Measurements from ENCODE around the gene LMTK3. TPM values are rescaled to one million over a fixed set of nuclear protein-coding genes. Genes with fewer than 3 reads are reported as not detected.

LMTK3 gene
- total RNA-seq, 1 experiment from 2014 or later: 10.6 TPM

DNA sequence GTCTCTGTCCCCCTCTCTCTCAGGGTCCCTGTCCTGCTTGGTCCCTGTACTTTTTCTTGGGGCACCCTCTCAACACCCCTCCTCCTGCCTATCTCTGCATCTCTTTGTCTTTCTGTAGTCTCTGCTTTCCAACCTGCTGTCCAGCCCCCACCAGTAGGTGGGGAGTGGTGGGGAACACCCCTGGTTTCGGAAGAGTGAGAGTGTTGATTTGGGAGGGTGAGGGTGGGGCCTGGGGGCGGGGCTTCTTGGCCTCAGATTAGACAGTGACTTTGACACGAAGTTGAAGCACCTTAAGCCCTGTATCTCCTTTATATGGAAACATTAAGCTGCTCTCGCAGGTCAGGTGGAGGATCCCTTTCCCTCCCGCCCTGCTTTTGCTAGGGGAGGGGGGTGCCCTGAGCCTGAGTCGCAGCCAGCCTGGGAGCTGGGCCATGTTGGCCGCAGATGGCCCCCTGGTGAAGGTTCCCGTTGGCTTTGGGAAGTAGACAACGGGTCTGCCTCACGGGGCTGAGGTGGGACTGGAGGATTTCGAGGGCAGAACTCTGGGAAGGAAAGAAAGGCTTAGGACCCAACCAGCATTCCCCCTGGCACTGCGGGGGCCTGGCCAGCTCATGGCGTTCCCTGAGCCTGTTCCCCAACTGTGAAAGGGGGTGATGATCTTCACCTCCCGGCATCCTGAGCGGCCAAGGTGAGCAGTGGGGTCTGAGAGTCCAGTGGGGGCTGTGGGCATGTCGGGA lies 56.3 kb downstream of the LMTK3 start, which contains the start of gene KCNJ14:
Gene KCNJ14 (plus strand): TSS at position 404 of the 737 bp plus-strand sequence. CDS start 6,151 bp downstream, outside the sequence.
- in situ Hi-C loops (cut with HindIII; ENCODE audit: low pct_unique_long_range_greater_than_20kb, low sequenced_read_pairs) (no loop called here), intact Hi-C loops (cut with micrococcal nuclease; ENCODE audit: unreplicated experiment) (no loop called here)
- no peaks in the 10 kb centered on the region for H3K4me1 ChIP-seq (ENCODE audit: control insufficient read depth, insufficient read depth, low read length)
- H3K27me3 ChIP-seq (ENCODE audit: control insufficient read depth, insufficient read depth, low read length): no peaks in the 10 kb centered on the region
- H3K4me3 ChIP-seq (ENCODE audit: low read depth in 2 of 2, low read length in 2 of 2): no peak within 1 kb of the TSS
- ChIA-PET POLR2A (interaction anchor here (0.6 kb wide), 1 partner anchor 51 kb away, joined by 10 read pairs; no protein-coding TSS in a partner anchor), CTCF (no interaction called here)
- no peak for TF ChIP-seq SIN3A (IDR thresholded peaks at IDR 0.05; ENCODE audit: borderline replicate concordance, insufficient read depth, low read depth, low read length)
- TF ChIP-seq, protein P1, sequence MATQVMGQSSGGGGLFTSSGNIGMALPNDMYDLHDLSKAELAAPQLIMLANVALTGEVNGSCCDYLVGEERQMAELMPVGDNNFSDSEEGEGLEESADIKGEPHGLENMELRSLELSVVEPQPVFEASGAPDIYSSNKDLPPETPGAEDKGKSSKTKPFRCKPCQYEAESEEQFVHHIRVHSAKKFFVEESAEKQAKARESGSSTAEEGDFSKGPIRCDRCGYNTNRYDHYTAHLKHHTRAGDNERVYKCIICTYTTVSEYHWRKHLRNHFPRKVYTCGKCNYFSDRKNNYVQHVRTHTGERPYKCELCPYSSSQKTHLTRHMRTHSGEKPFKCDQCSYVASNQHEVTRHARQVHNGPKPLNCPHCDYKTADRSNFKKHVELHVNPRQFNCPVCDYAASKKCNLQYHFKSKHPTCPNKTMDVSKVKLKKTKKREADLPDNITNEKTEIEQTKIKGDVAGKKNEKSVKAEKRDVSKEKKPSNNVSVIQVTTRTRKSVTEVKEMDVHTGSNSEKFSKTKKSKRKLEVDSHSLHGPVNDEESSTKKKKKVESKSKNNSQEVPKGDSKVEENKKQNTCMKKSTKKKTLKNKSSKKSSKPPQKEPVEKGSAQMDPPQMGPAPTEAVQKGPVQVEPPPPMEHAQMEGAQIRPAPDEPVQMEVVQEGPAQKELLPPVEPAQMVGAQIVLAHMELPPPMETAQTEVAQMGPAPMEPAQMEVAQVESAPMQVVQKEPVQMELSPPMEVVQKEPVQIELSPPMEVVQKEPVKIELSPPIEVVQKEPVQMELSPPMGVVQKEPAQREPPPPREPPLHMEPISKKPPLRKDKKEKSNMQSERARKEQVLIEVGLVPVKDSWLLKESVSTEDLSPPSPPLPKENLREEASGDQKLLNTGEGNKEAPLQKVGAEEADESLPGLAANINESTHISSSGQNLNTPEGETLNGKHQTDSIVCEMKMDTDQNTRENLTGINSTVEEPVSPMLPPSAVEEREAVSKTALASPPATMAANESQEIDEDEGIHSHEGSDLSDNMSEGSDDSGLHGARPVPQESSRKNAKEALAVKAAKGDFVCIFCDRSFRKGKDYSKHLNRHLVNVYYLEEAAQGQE (IDR thresholded peaks at IDR 0.05; ENCODE audit: insufficient read depth in 1 of 2, low read depth in 2 of 2, low read length in 1 of 2): no peak
- TF ChIP-seq POLR2AphosphoS5 (IDR thresholded peaks at IDR 0.05; ENCODE audit: low read depth, low read length): no peak
- TF ChIP-seq TCF7L2 (IDR thresholded peaks at IDR 0.05; ENCODE audit: low read depth, low read length): no peak
- TF ChIP-seq, protein P2, sequence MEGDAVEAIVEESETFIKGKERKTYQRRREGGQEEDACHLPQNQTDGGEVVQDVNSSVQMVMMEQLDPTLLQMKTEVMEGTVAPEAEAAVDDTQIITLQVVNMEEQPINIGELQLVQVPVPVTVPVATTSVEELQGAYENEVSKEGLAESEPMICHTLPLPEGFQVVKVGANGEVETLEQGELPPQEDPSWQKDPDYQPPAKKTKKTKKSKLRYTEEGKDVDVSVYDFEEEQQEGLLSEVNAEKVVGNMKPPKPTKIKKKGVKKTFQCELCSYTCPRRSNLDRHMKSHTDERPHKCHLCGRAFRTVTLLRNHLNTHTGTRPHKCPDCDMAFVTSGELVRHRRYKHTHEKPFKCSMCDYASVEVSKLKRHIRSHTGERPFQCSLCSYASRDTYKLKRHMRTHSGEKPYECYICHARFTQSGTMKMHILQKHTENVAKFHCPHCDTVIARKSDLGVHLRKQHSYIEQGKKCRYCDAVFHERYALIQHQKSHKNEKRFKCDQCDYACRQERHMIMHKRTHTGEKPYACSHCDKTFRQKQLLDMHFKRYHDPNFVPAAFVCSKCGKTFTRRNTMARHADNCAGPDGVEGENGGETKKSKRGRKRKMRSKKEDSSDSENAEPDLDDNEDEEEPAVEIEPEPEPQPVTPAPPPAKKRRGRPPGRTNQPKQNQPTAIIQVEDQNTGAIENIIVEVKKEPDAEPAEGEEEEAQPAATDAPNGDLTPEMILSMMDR (IDR thresholded peaks at IDR 0.05): no peak
- no peak for DNase-seq (ENCODE audit: low read depth, low spot score)
- ATAC-seq: no peak
- H3K27ac ChIP-seq (ENCODE audit: low read length): no peak within 1 kb of the TSS
- H3K36me3 ChIP-seq (ENCODE audit: control insufficient read depth, insufficient read depth, low read length): peaks cover 3% of the 10 kb centered on the region
- BruUV-seq (replicated peaks): no TSS peak
- no peaks in the 10 kb centered on the region for H3K9me3 ChIP-seq (ENCODE audit: control insufficient read depth, insufficient read depth, low read depth, low read length)

DNA sequence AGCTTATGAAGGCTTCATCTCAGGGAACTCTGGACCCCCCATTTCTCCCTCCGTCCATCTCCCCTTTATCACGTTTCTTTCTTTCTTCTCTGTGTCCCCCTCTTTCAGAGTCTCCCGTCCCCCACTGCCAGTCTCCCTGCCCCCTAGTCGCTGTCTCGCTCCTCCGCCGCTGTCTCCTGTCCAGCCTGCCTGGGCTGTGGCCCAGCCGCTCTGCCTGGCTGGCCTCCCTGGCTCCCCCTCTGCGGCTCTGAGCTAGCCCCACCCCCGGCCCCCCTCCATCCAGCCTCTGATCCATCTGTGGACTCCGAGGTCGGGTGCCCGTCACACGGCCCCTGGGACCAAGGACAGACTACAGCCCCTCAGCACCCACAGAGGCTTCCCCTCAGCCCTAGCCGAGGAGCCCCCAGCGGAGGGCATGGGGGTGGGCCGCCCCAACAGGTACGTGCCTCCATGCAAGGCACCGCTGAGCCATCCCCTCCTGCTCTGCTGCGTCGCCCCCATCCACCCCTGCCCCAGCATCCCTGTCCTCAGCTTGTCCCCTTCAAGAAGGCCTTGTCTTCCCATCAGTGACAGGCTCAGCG lies 57.4 kb downstream of the LMTK3 start:
- in situ Hi-C loops (cut with HindIII; ENCODE audit: low pct_unique_long_range_greater_than_20kb, low sequenced_read_pairs): no loop called here
- no peak overlapping the region for H3K4me3 ChIP-seq (ENCODE audit: low read depth in 2 of 2, low read length in 2 of 2)
- no peak for TF ChIP-seq SIN3A (IDR thresholded peaks at IDR 0.05; ENCODE audit: borderline replicate concordance, insufficient read depth, low read depth, low read length)
- TF ChIP-seq, protein P2 (IDR thresholded peaks at IDR 0.05): no peak
- no peak for TF ChIP-seq POLR2AphosphoS5 (IDR thresholded peaks at IDR 0.05; ENCODE audit: low read depth, low read length)
- no peak for TF ChIP-seq TCF7L2 (IDR thresholded peaks at IDR 0.05; ENCODE audit: low read depth, low read length)
- TF ChIP-seq, protein P1 (IDR thresholded peaks at IDR 0.05; ENCODE audit: insufficient read depth in 1 of 2, low read depth in 2 of 2, low read length in 1 of 2): no peak

More for the DNA sequence above, 57.4 kb downstream of the LMTK3 start:
- ATAC-seq (no peak), DNase-seq (ENCODE audit: low read depth, low spot score) (no peak)
- no TSS peak for BruUV-seq (replicated peaks)
- H3K27me3 ChIP-seq (ENCODE audit: control insufficient read depth, insufficient read depth, low read length): no peaks in the 10 kb centered on the region
- CTCF ChIA-PET: no interaction called here
- H3K4me1 ChIP-seq (ENCODE audit: control insufficient read depth, insufficient read depth, low read length): no peaks in the 10 kb centered on the region
- peaks cover 3% of the 10 kb centered on the region for H3K36me3 ChIP-seq (ENCODE audit: control insufficient read depth, insufficient read depth, low read length)
- POLR2A ChIA-PET: interaction anchor here (0.5 kb wide), 1 partner anchor 15 kb away, joined by 3 read pairs; no protein-coding TSS in a partner anchor
- no peak overlapping the region for H3K27ac ChIP-seq (ENCODE audit: low read length)
- H3K9me3 ChIP-seq (ENCODE audit: control insufficient read depth, insufficient read depth, low read depth, low read length): no peaks in the 10 kb centered on the region
- intact Hi-C loops (cut with micrococcal nuclease; ENCODE audit: unreplicated experiment): no loop called here
